Esophagus squamous epithelium (tissue), 5 donors: Measurements from ENCODE around the gene CLSTN1. TPM values are rescaled to one million over a fixed set of nuclear protein-coding genes. Genes with fewer than 3 reads are reported as not detected.

Experiments
- DNase-seq: peaks from one replicate; lab custom pipeline; 2025; lab: John Stamatoyannopoulos, UW
- H3K27ac ChIP-seq, 4 donors: fragments of 200-600 bp; sonication (generic); one replicate each; pipeline ENCODE4 v1.5.1; 2016 to 2019; ENCODE audit warnings: mild to moderate bottlenecking in 1 of 4
- H3K27me3 ChIP-seq, 4 donors: fragments of 200-600 bp; sonication (generic); 1 replicate in 3 of 4; 2 replicates in 1 of 4; pipeline versions ENCODE4 v1.5.1 to v1.6.0; 2017 to 2021; ENCODE audit warnings: antibody characterized with exemption in 1 of 4
- H3K36me3 ChIP-seq, 3 donors: fragments of 200-600 bp; sonication (generic); one replicate each; pipeline ENCODE4 v1.5.1; 2016 to 2019
- H3K4me1 ChIP-seq, 3 donors: fragments of 200-600 bp; sonication (generic); one replicate each; pipeline ENCODE4 v1.5.1; 2017 to 2019
- H3K4me3 ChIP-seq, 4 donors: fragments of 200-600 bp; sonication (generic); 1 replicate in 3 of 4; 2 replicates in 1 of 4; pipeline ENCODE4 v1.5.1; 2016 to 2019; ENCODE audit warnings: mild to moderate bottlenecking in 2 of 4, moderate library complexity in 1 of 4
- H3K9me3 ChIP-seq, 3 donors: fragments of 200-600 bp; sonication (generic); one replicate each; pipeline ENCODE4 v1.5.1; 2016 to 2019
- CTCF ChIP-seq, 6 experiments: fragments of 450-650 bp in 4 of 6; fragments of 200-600 bp in 2 of 6; sonication (generic) in 2 of 6; IDR thresholded peaks; one replicate each; pipeline ENCODE4 v1.5.1; 2016 to 2019; ENCODE audit warnings: antibody characterized with exemption in 6 of 6, mild to moderate bottlenecking in 4 of 6, moderate library complexity in 4 of 6
- POLR2A ChIP-seq, 4 donors: fragments of 450-650 bp; IDR thresholded peaks; one replicate each; pipeline ENCODE4 v1.6.1; 2017; ENCODE audit warnings: antibody characterized with exemption in 4 of 4, mild to moderate bottlenecking in 4 of 4, moderate library complexity in 3 of 4
- WGBS, 2 donors: methylation state at CpG; one replicate each; pipeline ENCODE4 v1.1.5; 2018; 5-methylcytosine and 5-hydroxymethylcytosine counted together
- intact Hi-C: fragments of 100-400 bp; cut with DNase I; formaldehyde crosslinking; loops from one replicate; pipeline ENCODE4 v1.15.0; 2022
- total RNA-seq, 4 donors: library from RNA; depleted of rRNA; stranded (reverse); fragments of >200 nt; gene quantifications; one replicate each; pipeline ENCODE4 v1.1.0, GENCODE V29; 2016
- donor health status: DM: yes; HTN: yes; CAD: no.

CLSTN1 gene
- total RNA-seq, 4 donors from 2014 or later, result 57.3 to 68.4 (median 65.3) TPM

DNA sequence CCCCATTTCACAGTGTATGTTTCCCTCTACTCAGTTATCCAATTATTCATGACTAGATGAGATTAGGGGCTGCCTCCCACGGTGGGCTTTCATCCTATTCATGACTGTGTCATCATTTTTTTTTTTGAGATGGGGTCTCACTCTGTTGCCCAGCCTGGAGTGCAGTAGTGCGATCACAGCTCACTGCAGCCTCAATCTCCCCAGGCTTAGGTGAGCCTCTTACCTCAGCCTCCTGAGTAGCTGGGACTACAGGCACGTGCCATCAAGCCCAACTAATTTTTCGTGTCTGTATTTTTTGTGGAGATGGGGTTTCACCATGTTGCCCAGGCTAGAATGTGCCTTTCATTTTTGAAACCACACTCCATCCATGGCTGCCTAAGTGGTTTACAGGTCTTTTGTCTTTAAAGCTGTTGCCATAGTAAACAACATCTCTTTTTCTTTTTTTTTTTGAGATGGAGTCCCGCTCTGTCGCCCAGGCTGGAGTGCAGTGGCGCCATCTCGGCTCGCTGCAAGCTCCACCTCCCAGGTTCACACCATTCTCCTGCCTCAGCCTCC, 112.2 kb downstream of the CLSTN1 start:
- Histone ChIP-seq H3K27ac (no peak overlapping the region), H3K27me3 (no peaks in the 10 kb centered on the region), H3K36me3 (peaks cover 4 to 66% (median 4%) of the 10 kb centered on the region in 3 donors), H3K9me3 (no peaks in the 10 kb centered on the region), H3K4me1 (peaks cover 0 to 6% (median 0%) of the 10 kb centered on the region in 3 donors), H3K4me3 (no peak overlapping the region)
- TF ChIP-seq CTCF (IDR thresholded peaks at IDR 0.05), result no peak
- no peak for TF ChIP-seq POLR2A (IDR thresholded peaks at IDR 0.05)
- intact Hi-C loops, result no loop called here
- WGBS, 2 donors, result 95% methylated on average over 9 of the region's 9 CpGs
- DNase-seq, result no peak

DNA sequence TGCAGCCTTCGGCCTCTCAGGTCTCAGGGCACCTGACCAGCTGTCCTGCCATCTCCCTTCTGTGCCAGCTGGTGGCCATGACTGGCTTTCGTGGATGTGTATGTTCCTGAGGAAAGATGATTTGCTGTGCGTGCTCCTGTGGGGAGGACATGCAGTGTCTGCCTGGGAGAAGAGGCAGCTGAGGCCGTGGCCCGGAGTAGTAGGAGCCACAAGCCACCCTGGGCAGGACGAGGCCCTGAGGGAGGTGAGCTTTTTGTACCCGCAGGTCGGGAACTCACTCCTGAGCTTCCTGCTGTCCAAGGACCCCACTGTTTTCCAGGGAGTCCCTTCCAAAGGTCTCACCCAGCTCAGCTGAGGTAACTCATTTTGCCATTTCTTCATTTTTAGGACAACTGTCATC, 113.7 kb downstream of the CLSTN1 start:
- no peaks in the 10 kb centered on the region for H3K9me3 ChIP-seq
- H3K27me3 ChIP-seq, result no peaks in the 10 kb centered on the region
- 92% methylated on average over 4 to 6 of the region's 8 CpGs for WGBS, 2 donors
- H3K4me1 ChIP-seq, result peaks cover 0 to 10% (median 0%) of the 10 kb centered on the region in 3 donors
- DNase-seq, result no peak
- no peak for TF ChIP-seq CTCF (IDR thresholded peaks at IDR 0.05)
- no peak for TF ChIP-seq POLR2A (IDR thresholded peaks at IDR 0.05)
- no peak overlapping the region for H3K27ac ChIP-seq
- no peak overlapping the region for H3K4me3 ChIP-seq
- intact Hi-C loops, result no loop called here
- peaks cover 0 to 51% (median 0%) of the 10 kb centered on the region in 3 donors for H3K36me3 ChIP-seq

- WGBS, 2 donors, result 94 to 100% methylated on average over 2 to 3 of the region's 4 CpGs
- H3K27ac ChIP-seq, result no peak overlapping the region
- H3K4me3 ChIP-seq, result no peak overlapping the region
- intact Hi-C loops, result no loop called here
- H3K36me3 ChIP-seq, result peaks cover 0 to 15% (median 0%) of the 10 kb centered on the region in 3 donors
- H3K27me3 ChIP-seq, result no peaks in the 10 kb centered on the region
- H3K4me1 ChIP-seq, result peaks cover 0 to 33% (median 3%) of the 10 kb centered on the region in 3 donors
- TF ChIP-seq CTCF (IDR thresholded peaks at IDR 0.05) (no peak), POLR2A (IDR thresholded peaks at IDR 0.05) (no peak)
- no peaks in the 10 kb centered on the region for H3K9me3 ChIP-seq
- DNase-seq, result no peak
Measured at GRCh38 chr1:9706178-9706577, 117.6 kb downstream of the CLSTN1 start.

- Histone ChIP-seq H3K27ac (no peak overlapping the region), H3K36me3 (peaks cover 0 to 13% (median 0%) of the 10 kb centered on the region in 3 donors), H3K27me3 (no peaks in the 10 kb centered on the region), H3K4me3 (no peak overlapping the region), H3K9me3 (no peaks in the 10 kb centered on the region), H3K4me1 (peaks cover 0 to 40% (median 3%) of the 10 kb centered on the region in 3 donors)
- TF ChIP-seq POLR2A (IDR thresholded peaks at IDR 0.05), result no peak
- no peak for DNase-seq
- intact Hi-C loops, result no loop called here
- WGBS, 2 donors, result 75 to 77% methylated on average over 8 of the region's 8 CpGs
Measured at GRCh38 chr1:9705337-9706093, 118.2 kb downstream of the CLSTN1 start.

- Histone ChIP-seq H3K4me1 (peaks cover 0 to 56% (median 11%) of the 10 kb centered on the region in 3 donors), H3K4me3 (no peak overlapping the region), H3K27ac (no peak overlapping the region), H3K9me3 (no peaks in the 10 kb centered on the region), H3K36me3 (peaks cover 0 to 14% (median 0%) of the 10 kb centered on the region in 3 donors), H3K27me3 (no peaks in the 10 kb centered on the region)
- WGBS, 2 donors, result 91 to 94% methylated on average over 3 of the region's 3 CpGs
- no peak for DNase-seq
- TF ChIP-seq CTCF (IDR thresholded peaks at IDR 0.05), result no peak
- TF ChIP-seq POLR2A (IDR thresholded peaks at IDR 0.05), result no peak
- intact Hi-C loops, result no loop called here
Measured at GRCh38 chr1:9703681-9704080, 120.1 kb downstream of the CLSTN1 start.
